Inferior parietal cortex (tissue), 1 donor: ENCODE data around the gene SEPTIN6.
"Not testable (repeated sequence)": the region's sequence is repeated elsewhere in the genome, so short reads cannot be mapped to it uniquely, and the experiment has no call there.

ENCODE experiments used
- DNase-seq: peaks from one replicate; pipeline ENCODE4 v3.0.0-alpha.2; 2016; ENCODE audit errors: extremely low spot score

Gene SEPTIN6

GRCh38 chrX:119690921-119691716 is 1.8 kb downstream of the SEPTIN6 start:
- DNase-seq: no peak

- DNase-seq: no peak
These were observed 4.1 kb downstream of the SEPTIN6 start for GRCh38 chrX:119688911-119689321.

- DNase-seq: no peak
These were observed 5.1 kb downstream of the SEPTIN6 start for GRCh38 chrX:119687661-119688413.

- DNase-seq: no peak
These were observed 6.8 kb downstream of the SEPTIN6 start for GRCh38 chrX:119686087-119686691.

GRCh38 chrX:119685225-119686066 is 7.5 kb downstream of the SEPTIN6 start:
- DNase-seq: no peak

GRCh38 chrX:119684916-119685224 is 8.1 kb downstream of the SEPTIN6 start:
- DNase-seq: no peak

- DNase-seq: not testable (repeated sequence)
These were observed 8.7 kb downstream of the SEPTIN6 start for GRCh38 chrX:119684312-119684711.

GRCh38 chrX:119682019-119682989 is 10.7 kb downstream of the SEPTIN6 start:
- no peak for DNase-seq

GRCh38 chrX:119677654-119677981 is 15.3 kb downstream of the SEPTIN6 start:
- no peak for DNase-seq

GRCh38 chrX:119676949-119677653 is 15.9 kb downstream of the SEPTIN6 start:
- no peak for DNase-seq

GRCh38 chrX:119673336-119673735 is 19.6 kb downstream of the SEPTIN6 start:
- DNase-seq: no peak

- no peak for DNase-seq
These were observed 20.5 kb downstream of the SEPTIN6 start for GRCh38 chrX:119672426-119672825.

- DNase-seq: no peak
These were observed 23.4 kb downstream of the SEPTIN6 start for GRCh38 chrX:119669424-119670037.

GRCh38 chrX:119667111-119667878 is 25.7 kb downstream of the SEPTIN6 start:
- DNase-seq: no peak

GRCh38 chrX:119664877-119665276 is 28.1 kb downstream of the SEPTIN6 start:
- DNase-seq: not testable (repeated sequence)

GRCh38 chrX:119661486-119661885 is 31.5 kb downstream of the SEPTIN6 start:
- no peak for DNase-seq

- DNase-seq: no peak
These were observed 33.4 kb downstream of the SEPTIN6 start for GRCh38 chrX:119659522-119659921.

GRCh38 chrX:119655125-119655524 is 37.8 kb downstream of the SEPTIN6 start:
- DNase-seq: peak; percentile 7

- no peak for DNase-seq
These were observed 38.8 kb downstream of the SEPTIN6 start for GRCh38 chrX:119654112-119654531.
